ENCODE measurements around the gene PPP6R1.

Gene PPP6R1, protein sequence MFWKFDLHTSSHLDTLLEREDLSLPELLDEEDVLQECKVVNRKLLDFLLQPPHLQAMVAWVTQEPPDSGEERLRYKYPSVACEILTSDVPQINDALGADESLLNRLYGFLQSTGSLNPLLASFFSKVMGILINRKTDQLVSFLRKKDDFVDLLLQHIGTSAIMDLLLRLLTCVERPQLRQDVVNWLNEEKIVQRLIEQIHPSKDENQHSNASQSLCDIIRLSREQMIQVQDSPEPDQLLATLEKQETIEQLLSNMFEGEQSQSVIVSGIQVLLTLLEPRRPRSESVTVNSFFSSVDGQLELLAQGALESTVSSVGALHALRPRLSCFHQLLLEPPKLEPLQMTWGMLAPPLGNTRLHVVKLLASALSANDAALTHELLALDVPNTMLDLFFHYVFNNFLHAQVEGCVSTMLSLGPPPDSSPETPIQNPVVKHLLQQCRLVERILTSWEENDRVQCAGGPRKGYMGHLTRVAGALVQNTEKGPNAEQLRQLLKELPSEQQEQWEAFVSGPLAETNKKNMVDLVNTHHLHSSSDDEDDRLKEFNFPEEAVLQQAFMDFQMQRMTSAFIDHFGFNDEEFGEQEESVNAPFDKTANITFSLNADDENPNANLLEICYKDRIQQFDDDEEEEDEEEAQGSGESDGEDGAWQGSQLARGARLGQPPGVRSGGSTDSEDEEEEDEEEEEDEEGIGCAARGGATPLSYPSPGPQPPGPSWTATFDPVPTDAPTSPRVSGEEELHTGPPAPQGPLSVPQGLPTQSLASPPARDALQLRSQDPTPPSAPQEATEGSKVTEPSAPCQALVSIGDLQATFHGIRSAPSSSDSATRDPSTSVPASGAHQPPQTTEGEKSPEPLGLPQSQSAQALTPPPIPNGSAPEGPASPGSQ

GRCh38 chr19:55258828-55259539 is at the start of gene PPP6R1:
TSS of gene PPP6R1 (minus strand) at chr19:55259017. CDS start at chr19:55247103, 11,914 bp downstream.
- DNase-seq (ENCODE audit: low read depth): peak; percentile 97

DNA sequence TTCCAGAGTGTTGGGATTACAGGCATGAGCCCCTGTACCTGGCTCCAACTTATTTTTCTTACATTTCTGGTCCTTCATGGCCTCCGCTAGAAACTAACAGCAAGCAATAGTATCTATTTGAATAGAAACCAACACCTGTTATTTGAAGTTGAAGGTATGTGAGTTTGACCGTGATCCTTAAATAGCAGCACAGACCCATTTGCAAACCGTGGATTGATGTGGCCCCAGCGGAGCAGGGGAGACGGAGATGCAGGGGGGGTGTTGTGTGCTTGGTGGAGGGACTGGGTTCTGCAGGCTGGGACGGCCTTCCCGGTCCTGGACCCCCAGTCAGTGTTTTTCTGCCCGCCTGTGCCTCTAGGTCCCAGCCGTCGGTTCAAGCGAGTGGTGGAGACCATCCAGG is 49.5 kb upstream of the PPP6R1 start:
- DNase-seq (ENCODE audit: low read depth): no peak

- no peak for DNase-seq (ENCODE audit: low read depth)
Measured at GRCh38 chr19:55306712-55307111, 47.9 kb upstream of the PPP6R1 start.

DNA sequence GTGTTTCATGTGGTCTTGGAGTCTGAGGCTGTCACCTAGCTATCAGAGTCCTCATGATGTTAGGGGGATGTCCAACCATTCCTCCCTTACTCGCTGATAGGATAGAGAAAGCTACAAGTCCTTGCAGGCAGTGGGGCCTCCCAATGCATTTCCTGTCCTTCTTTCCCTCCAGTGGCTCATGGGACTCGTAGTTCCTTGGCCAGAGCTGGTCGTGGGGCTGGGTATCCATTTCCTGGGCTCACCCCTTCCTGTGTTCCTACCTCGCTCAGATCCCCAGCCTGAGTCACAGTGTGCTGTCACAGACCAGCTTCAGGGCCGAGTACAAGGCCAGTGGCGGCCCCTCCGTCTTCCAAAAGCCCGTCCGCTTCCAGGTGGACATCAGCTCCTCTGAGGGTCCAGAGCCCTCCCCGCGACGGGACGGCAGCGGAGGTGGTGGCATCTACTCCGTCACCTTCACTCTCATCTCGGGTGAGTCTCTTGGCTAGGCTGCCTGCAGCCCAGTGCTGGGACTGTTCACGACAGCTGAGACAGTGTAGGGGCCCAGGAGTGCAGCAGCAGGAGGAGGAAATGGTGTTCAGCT is 47.3 kb upstream of the PPP6R1 start:
- DNase-seq (ENCODE audit: low read depth): no peak

- peak; percentile 32 for DNase-seq (ENCODE audit: low read depth)
Measured at GRCh38 chr19:55305491-55305890, 46.7 kb upstream of the PPP6R1 start.

DNA sequence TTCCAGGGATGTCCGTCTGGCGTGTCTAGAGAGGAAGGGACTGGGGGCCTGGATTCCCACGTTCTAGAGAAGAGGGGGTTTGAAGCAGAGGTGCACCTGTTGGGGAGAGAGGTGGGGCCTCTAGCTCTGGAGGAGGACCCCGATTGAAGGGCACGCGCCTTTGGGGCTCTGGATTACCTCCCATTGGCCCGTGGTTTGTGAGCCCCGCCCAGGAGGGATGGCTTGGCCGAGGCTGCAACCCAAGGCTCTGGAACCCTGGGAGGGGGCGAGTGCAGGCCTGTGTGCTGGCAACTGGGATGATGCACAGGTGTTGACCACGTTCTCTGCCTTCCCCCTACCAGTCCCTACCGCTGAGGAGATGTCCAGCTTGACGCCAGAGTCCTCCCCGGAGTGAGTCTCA is 46.2 kb upstream of the PPP6R1 start:
- no peak for DNase-seq (ENCODE audit: low read depth)

DNA sequence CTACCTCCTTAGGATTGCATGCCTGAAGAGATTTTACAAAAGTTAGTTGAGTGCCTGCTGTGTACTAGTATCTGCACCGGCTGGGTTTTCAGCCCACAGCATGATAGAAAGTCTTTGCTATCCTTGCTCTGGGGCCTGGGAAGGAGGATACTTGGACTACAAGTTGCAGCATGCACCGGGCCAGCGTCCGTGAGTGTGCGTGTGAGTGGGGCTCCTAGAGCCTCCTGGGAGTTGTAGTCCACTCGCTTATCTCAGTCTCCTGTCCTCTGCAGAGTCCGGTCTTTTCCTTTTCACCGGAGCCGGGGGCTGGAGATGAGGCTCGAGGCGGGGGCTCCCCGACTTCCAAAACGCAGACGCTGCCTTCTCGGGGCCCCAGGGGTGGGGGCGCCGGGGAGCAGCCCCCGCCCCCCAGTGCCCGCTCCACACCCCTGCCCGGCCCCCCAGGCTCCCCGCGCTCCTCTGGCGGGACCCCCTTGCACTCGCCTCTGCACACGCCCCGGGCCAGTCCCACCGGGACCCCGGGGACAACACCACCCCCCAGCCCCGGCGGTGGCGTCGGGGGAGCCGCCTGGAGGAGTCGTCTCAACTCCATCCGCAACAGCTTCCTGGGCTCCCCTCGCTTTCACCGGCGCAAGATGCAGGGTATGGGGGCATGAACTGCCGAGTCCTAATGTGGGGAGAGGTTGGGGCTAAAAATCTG is 45.6 kb upstream of the PPP6R1 start:
- peak; percentile 23 for DNase-seq (ENCODE audit: low read depth)

DNA sequence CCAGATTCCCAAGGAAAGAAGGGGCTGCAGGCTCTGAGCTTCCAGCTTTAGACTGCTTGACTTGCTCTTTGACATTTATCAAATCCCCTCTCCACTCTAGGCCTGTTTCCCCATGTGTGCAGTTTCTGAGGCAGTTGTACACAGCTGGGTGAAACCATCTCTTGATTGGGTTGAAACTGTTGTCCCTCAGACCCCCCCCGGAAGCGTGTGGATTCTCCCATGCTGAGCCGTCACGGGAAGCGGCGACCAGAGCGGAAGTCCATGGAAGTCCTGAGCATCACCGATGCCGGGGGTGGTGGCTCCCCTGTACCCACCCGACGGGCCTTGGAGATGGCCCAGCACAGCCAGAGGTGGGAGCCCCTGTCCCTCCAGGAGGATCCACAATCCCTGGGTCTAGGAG is 44.7 kb upstream of the PPP6R1 start:
- no peak for DNase-seq (ENCODE audit: low read depth)

DNA sequence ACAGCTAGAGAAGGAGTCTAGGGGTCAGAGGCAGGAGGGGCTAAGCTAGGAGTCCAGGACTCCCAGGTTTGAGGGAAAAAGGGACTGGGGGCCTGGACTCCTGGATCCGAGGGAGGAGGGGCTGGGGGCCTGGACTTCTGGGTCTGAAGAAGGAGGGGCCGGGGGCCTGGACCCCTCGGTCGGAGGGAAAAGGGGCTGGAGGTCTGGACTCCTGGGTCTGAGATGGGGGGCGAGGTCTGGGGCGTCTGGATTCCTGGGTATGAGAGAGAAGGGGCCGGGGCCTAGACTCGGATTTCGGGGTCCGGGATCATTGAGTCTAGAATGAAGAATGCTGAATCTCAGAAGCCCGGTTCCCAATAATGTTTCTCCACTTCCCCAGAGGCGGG is 43.5 kb upstream of the PPP6R1 start:
- no peak for DNase-seq (ENCODE audit: low read depth)

GRCh38 chr19:55301459-55302317 is 42.9 kb upstream of the PPP6R1 start:
- peak; percentile 94 for DNase-seq (ENCODE audit: low read depth)

GRCh38 chr19:55300886-55301458 is 42.2 kb upstream of the PPP6R1 start:
- DNase-seq (ENCODE audit: low read depth): no peak

DNA sequence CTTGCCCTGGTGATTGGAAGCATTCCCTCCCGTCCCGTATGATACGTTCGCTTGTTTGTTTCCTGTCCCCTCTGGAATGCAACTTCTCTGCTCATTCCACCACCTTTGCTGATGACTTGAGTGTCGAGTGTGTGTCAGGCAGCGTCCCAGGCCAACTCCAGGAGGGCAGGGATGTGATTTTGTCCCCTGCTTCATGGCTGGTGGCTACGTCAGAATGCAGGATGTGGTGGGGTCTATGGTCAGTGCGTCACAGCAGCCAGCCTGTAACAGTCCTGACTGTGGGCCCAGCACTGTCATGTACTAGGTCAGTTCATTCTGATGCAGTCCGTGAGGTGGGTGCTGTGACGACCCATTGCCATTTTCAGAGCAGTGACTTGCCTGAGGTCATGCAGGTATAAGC is 41.2 kb upstream of the PPP6R1 start:
- DNase-seq (ENCODE audit: low read depth): no peak

GRCh38 chr19:55297267-55297666 is 38.5 kb upstream of the PPP6R1 start:
- DNase-seq (ENCODE audit: low read depth): no peak

DNA sequence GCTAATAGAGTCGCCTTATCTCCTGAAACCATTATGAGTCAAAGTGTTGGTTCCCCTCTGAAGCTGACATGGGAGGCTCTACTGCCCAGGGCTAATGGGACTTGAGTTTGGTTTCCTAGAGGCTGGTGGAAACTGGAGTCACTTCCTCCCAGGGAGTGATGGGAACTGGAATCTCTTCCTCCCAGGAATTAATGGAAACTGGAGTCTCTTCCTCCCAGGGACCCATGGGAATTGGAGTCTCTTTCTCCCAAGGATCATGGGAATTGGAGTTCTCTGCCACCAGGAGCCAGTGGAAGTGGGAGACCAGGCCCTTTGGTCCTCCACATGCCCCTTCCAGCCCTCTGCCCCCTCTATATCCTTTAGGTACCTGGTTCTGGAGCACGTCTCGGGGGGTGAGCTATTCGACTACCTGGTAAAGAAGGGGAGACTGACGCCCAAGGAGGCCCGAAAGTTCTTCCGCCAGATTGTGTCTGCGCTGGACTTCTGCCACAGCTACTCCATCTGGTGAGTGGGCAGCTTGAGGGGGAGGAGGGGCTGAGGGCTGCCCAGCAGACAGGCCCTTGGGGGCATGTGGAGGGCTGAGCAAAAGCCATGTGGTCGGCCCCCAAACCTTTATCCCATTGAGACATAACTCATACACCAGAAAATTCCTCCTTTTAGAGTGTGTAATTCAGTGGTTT is 30.4 kb upstream of the PPP6R1 start:
- no peak for DNase-seq (ENCODE audit: low read depth)

GRCh38 chr19:55287361-55288079 is 28.7 kb upstream of the PPP6R1 start:
- DNase-seq (ENCODE audit: low read depth): no peak

GRCh38 chr19:55285229-55285890 is 26.5 kb upstream of the PPP6R1 start:
- no peak for DNase-seq (ENCODE audit: low read depth)

DNA sequence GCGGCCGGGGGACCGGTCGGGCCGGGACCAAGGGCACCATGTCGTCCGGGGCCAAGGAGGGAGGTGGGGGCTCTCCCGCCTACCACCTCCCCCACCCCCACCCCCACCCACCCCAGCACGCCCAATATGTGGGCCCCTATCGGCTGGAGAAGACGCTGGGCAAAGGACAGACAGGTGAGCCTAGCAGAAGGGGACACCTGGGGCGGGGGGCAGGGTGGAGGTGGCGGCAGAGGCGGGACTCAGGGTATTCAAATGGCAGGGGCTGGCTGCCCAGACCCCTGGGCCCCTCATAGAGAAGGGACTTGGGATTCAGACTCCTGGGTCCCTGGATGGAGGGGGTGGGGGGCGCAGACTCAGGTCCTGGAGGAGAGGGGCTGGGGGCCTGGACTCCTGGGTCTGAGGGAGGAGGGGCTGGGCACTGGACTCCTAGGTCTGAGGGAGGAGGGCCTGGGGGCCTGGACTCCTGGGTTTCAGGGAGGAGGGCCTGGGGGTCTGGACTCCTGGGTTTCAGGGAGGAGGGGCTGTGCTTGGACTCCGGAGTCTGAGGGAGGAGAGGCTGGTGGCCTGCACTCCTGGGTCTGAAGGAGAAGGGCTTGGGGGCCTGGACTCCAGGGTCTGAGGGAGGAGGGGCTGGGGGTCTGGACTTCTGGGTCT is 25.7 kb upstream of the PPP6R1 start:
- no peak for DNase-seq (ENCODE audit: low read depth)

Measured in activated T-cell treated with anti-CD3 and anti-CD28 coated beads for 48 hours (primary cell).